Measurements from ENCODE around the gene TNNI2. TPM values are rescaled to one million over a fixed set of nuclear protein-coding genes. Genes with fewer than 3 reads are reported as not detected.

The TNNI2 gene
- total and polyA plus RNA-seq, 7 experiments from 2014 or later: 0.46 to 8.8 (median 0.61) TPM; not detected in 4

GRCh38 chr11:1819074-1819473, 19.7 kb upstream of the TNNI2 start:
- H3K27ac ChIP-seq (ENCODE audit: low read depth, low read length): no peak overlapping the region
- H3K36me3 ChIP-seq (ENCODE audit: control insufficient read depth in 2 of 3, insufficient read depth in 3 of 3, low read length in 3 of 3): no peaks in the 10 kb centered on the region
- Mint-ChIP-seq H3K9me3 (peaks cover 0 to 20% (median 9%) of the 10 kb centered on the region in 11 donors), H3K36me3 (peaks cover 0 to 4% (median 3%) of the 10 kb centered on the region in 5 donors), H3K27me3 (peaks cover 0 to 6% (median 0%) of the 10 kb centered on the region in 5 donors), H3K4me3 (no peak overlapping the region), H3K27ac (no peak overlapping the region), H3K4me1 (no peaks in the 10 kb centered on the region)
- no peak overlapping the region for H3K4me3 ChIP-seq (ENCODE audit: low read length)
- peaks cover 0 to 13% (median 0%) of the 10 kb centered on the region in 3 experiments for H3K9me3 ChIP-seq (ENCODE audit: control insufficient read depth in 2 of 3, low read length in 3 of 3)
- ATAC-seq (no peak), DNase-seq (no peak)
- no peaks in the 10 kb centered on the region for H3K27me3 ChIP-seq (ENCODE audit: control insufficient read depth in 2 of 2, insufficient read depth in 2 of 2, low read length in 2 of 2)
- ChIA-PET POLR2A (no interaction called here), CTCF (interaction anchor here (0.9 kb wide), 1 partner anchor 125 kb away, joined by 4 read pairs; no protein-coding TSS in a partner anchor)
- intact Hi-C loops (cut with micrococcal nuclease): no loop called here
- no peaks in the 10 kb centered on the region for H3K4me1 ChIP-seq (ENCODE audit: control insufficient read depth in 2 of 2, insufficient read depth in 2 of 2, low read length in 2 of 2)

- peaks cover 0 to 6% (median 0%) of the 10 kb centered on the region in 5 donors for H3K27me3 Mint-ChIP-seq
- no peak overlapping the region for H3K4me3 Mint-ChIP-seq
- Histone ChIP-seq H3K36me3 (ENCODE audit: control insufficient read depth in 2 of 3, insufficient read depth in 3 of 3, low read length in 3 of 3) (no peaks in the 10 kb centered on the region), H3K4me1 (ENCODE audit: control insufficient read depth in 2 of 2, insufficient read depth in 2 of 2, low read length in 2 of 2) (no peaks in the 10 kb centered on the region), H3K27ac (ENCODE audit: low read depth, low read length) (no peak overlapping the region), H3K9me3 (ENCODE audit: control insufficient read depth in 2 of 3, low read length in 3 of 3) (peaks cover 0 to 13% (median 0%) of the 10 kb centered on the region in 3 experiments), H3K27me3 (ENCODE audit: control insufficient read depth in 2 of 2, insufficient read depth in 2 of 2, low read length in 2 of 2) (no peaks in the 10 kb centered on the region), H3K4me3 (ENCODE audit: low read length) (no peak overlapping the region)
- peaks cover 0 to 4% (median 3%) of the 10 kb centered on the region in 5 donors for H3K36me3 Mint-ChIP-seq
- H3K4me1 Mint-ChIP-seq: no peaks in the 10 kb centered on the region
- ChIA-PET POLR2A (interaction anchor here (0.7 kb wide), 1 partner anchor 64 kb away, joined by 3 read pairs; no protein-coding TSS in a partner anchor), CTCF (interaction anchor here (0.8 to 1.0 kb wide), 2 partner anchors 10 to 127 kb away, joined by 3 read pairs; no protein-coding TSS in a partner anchor)
- peaks cover 0 to 20% (median 9%) of the 10 kb centered on the region in 11 donors for H3K9me3 Mint-ChIP-seq
- ATAC-seq (no peak), DNase-seq (no peak)
- intact Hi-C loops (cut with micrococcal nuclease): no loop called here
- no peak overlapping the region for H3K27ac Mint-ChIP-seq
Observed at GRCh38 chr11:1820463-1821325, 18.1 kb upstream of the TNNI2 start.

GRCh38 chr11:1821562-1821961, 17.2 kb upstream of the TNNI2 start:
- no peak overlapping the region for H3K4me3 ChIP-seq (ENCODE audit: low read length)
- peaks cover 0 to 4% (median 3%) of the 10 kb centered on the region in 5 donors for H3K36me3 Mint-ChIP-seq
- H3K36me3 ChIP-seq (ENCODE audit: control insufficient read depth in 2 of 3, insufficient read depth in 3 of 3, low read length in 3 of 3): no peaks in the 10 kb centered on the region
- DNase-seq: no peak
- H3K27me3 ChIP-seq (ENCODE audit: control insufficient read depth in 2 of 2, insufficient read depth in 2 of 2, low read length in 2 of 2): no peaks in the 10 kb centered on the region
- ChIA-PET POLR2A (no interaction called here), CTCF (interaction anchor here (0.6 to 0.7 kb wide), 3 partner anchors 77 to 1146 kb away, joined by 3 to 6 read pairs (median 4); no protein-coding TSS in a partner anchor)
- peaks cover 0 to 6% (median 0%) of the 10 kb centered on the region in 5 donors for H3K27me3 Mint-ChIP-seq
- intact Hi-C loops (cut with micrococcal nuclease): no loop called here
- H3K4me1 ChIP-seq (ENCODE audit: control insufficient read depth in 2 of 2, insufficient read depth in 2 of 2, low read length in 2 of 2): no peaks in the 10 kb centered on the region
- H3K4me1 Mint-ChIP-seq: no peaks in the 10 kb centered on the region
- H3K9me3 ChIP-seq (ENCODE audit: control insufficient read depth in 2 of 3, low read length in 3 of 3): peaks cover 0 to 13% (median 0%) of the 10 kb centered on the region in 3 experiments
- no peak overlapping the region for H3K4me3 Mint-ChIP-seq
- peaks cover 0 to 20% (median 9%) of the 10 kb centered on the region in 11 donors for H3K9me3 Mint-ChIP-seq
- ATAC-seq: no peak
- H3K27ac Mint-ChIP-seq: no peak overlapping the region
- H3K27ac ChIP-seq (ENCODE audit: low read depth, low read length): no peak overlapping the region

- Mint-ChIP-seq H3K27me3 (peaks cover 0 to 3% (median 0%) of the 10 kb centered on the region in 5 donors), H3K27ac (no peak overlapping the region), H3K36me3 (peaks cover 0 to 4% (median 0%) of the 10 kb centered on the region in 5 donors), H3K4me1 (no peaks in the 10 kb centered on the region), H3K4me3 (no peak overlapping the region), H3K9me3 (peaks cover 0 to 12% (median 6%) of the 10 kb centered on the region in 11 donors)
- no peak overlapping the region for H3K27ac ChIP-seq (ENCODE audit: low read depth, low read length)
- no peaks in the 10 kb centered on the region for H3K4me1 ChIP-seq (ENCODE audit: control insufficient read depth in 2 of 2, insufficient read depth in 2 of 2, low read length in 2 of 2)
- intact Hi-C loops (cut with micrococcal nuclease): no loop called here
- ATAC-seq: no peak
- ChIA-PET POLR2A (no interaction called here), CTCF (no interaction called here)
- H3K4me3 ChIP-seq (ENCODE audit: low read length): no peak overlapping the region
- H3K27me3 ChIP-seq (ENCODE audit: control insufficient read depth in 2 of 2, insufficient read depth in 2 of 2, low read length in 2 of 2): no peaks in the 10 kb centered on the region
- no peaks in the 10 kb centered on the region for H3K36me3 ChIP-seq (ENCODE audit: control insufficient read depth in 2 of 3, insufficient read depth in 3 of 3, low read length in 3 of 3)
- peaks cover 0 to 9% (median 0%) of the 10 kb centered on the region in 3 experiments for H3K9me3 ChIP-seq (ENCODE audit: control insufficient read depth in 2 of 3, low read length in 3 of 3)
- DNase-seq: no peak
Observed at GRCh38 chr11:1822648-1823375, 16.0 kb upstream of the TNNI2 start.

GRCh38 chr11:1823376-1824220, 15.2 kb upstream of the TNNI2 start:
- Mint-ChIP-seq H3K27ac (no peak overlapping the region), H3K36me3 (peaks cover 0 to 4% (median 0%) of the 10 kb centered on the region in 5 donors), H3K4me1 (no peaks in the 10 kb centered on the region), H3K27me3 (peaks cover 0 to 6% (median 0%) of the 10 kb centered on the region in 5 donors), H3K4me3 (no peak overlapping the region), H3K9me3 (peaks cover 0 to 9% (median 3%) of the 10 kb centered on the region in 11 donors)
- CTCF ChIA-PET: no interaction called here
- DNase-seq: no peak
- H3K27ac ChIP-seq (ENCODE audit: low read depth, low read length): no peak overlapping the region
- no peak overlapping the region for H3K4me3 ChIP-seq (ENCODE audit: low read length)
- no peak for ATAC-seq
- peaks cover 0 to 4% (median 0%) of the 10 kb centered on the region in 3 experiments for H3K9me3 ChIP-seq (ENCODE audit: control insufficient read depth in 2 of 3, low read length in 3 of 3)
- H3K36me3 ChIP-seq (ENCODE audit: control insufficient read depth in 2 of 3, insufficient read depth in 3 of 3, low read length in 3 of 3): no peaks in the 10 kb centered on the region
- POLR2A ChIA-PET: no interaction called here
- no peaks in the 10 kb centered on the region for H3K4me1 ChIP-seq (ENCODE audit: control insufficient read depth in 2 of 2, insufficient read depth in 2 of 2, low read length in 2 of 2)
- intact Hi-C loops (cut with micrococcal nuclease): no loop called here
- no peaks in the 10 kb centered on the region for H3K27me3 ChIP-seq (ENCODE audit: control insufficient read depth in 2 of 2, insufficient read depth in 2 of 2, low read length in 2 of 2)

Data from naive thymus-derived CD4-positive, alpha-beta T cell (primary cell).